H1 (cell line): ENCODE measurements around the gene NBAS. TPM values are rescaled to one million over a fixed set of nuclear protein-coding genes. Genes with fewer than 3 reads are reported as not detected.

Experiments used
- CTCF ChIA-PET: fragments of 300-600 bp; sonication (Branson Sonifier 250); formaldehyde crosslinking; loops from one replicate; lab custom pipeline; 2021; ENCODE audit not compliant: partially characterized antibody; lab: Charles Lee
- POLR2A ChIA-PET: fragments of 300-600 bp; sonication (Branson Sonifier 250); formaldehyde crosslinking; loops from one replicate; lab custom pipeline; 2021; ENCODE audit warnings: inconsistent platforms; ENCODE audit not compliant: partially characterized antibody; lab: Charles Lee
- DNase-seq, 2 experiments: peaks; one replicate each; pipeline versions ENCODE4 v3.0.0 to v3.0.0-alpha.2; 2010 to 2022; ENCODE audit warnings: low spot score in 2 of 2, low read depth in 1 of 2, mixed read lengths in 1 of 2
- FAIRE-seq: peaks from 2 replicates; lab custom pipeline; 2011; peaks lifted over from hg19 to GRCh38; lab: Jason Lieb, UNC
- H2AFZ ChIP-seq: 2 replicates; pipeline ENCODE4 v1.8.1; 2012; ENCODE audit warnings: low read length, inconsistent platforms
- H2AK5ac ChIP-seq: 2 replicates; pipeline ENCODE4 v1.6.1; 2013; ENCODE audit warnings: low read depth, low read length
- H2BK120ac ChIP-seq: replicated peaks from 2 replicates; pipeline ENCODE3; 2013; ENCODE audit warnings: low read depth, low read length, inconsistent platforms
- H2BK12ac ChIP-seq: 2 replicates; pipeline ENCODE4 v1.6.1; 2013; ENCODE audit warnings: low read depth, low read length
- H2BK15ac ChIP-seq: 2 replicates; pipeline ENCODE4 v1.6.1; 2013; ENCODE audit warnings: low read length
- H2BK20ac ChIP-seq: 2 replicates; pipeline ENCODE4 v1.6.1; 2013; ENCODE audit warnings: low read length
- H2BK5ac ChIP-seq: 2 replicates; pipeline ENCODE4 v1.6.1; 2013; ENCODE audit warnings: low read depth, low read length
- H3K14ac ChIP-seq: 2 replicates; pipeline ENCODE4 v1.6.1; 2013; ENCODE audit warnings: inconsistent platforms; ENCODE audit not compliant: insufficient read length
- H3K18ac ChIP-seq: 2 replicates; pipeline ENCODE4 v1.6.1; 2013; ENCODE audit warnings: low read length; ENCODE audit errors: extremely low read depth
- H3K23ac ChIP-seq: 2 replicates; pipeline ENCODE4 v1.6.1; 2013; ENCODE audit warnings: inconsistent platforms; ENCODE audit not compliant: insufficient read length
- H3K23me2 ChIP-seq: 2 replicates; pipeline ENCODE4 v1.6.1; 2013; ENCODE audit warnings: low read depth, low read length
- H3K27ac ChIP-seq: 2 replicates; pipeline ENCODE4 v1.6.1; 2011; ENCODE audit warnings: low read depth, low read length, inconsistent platforms
- H3K27me3 ChIP-seq, 4 experiments: replicated peaks in 1 of 4; 1 replicate in 1 of 4; 2 replicates in 3 of 4; pipeline versions ENCODE4 v1.6.1 to v1.8.1; 2011 to 2013; ENCODE audit warnings: low read length in 3 of 4, mild to moderate bottlenecking in 3 of 4, inconsistent platforms in 2 of 4, mixed read lengths in 2 of 4, moderate library complexity in 1 of 4; ENCODE audit not compliant: control insufficient read depth in 3 of 4, insufficient read depth in 3 of 4; ENCODE audit errors: extremely low read depth in 1 of 4
- H3K36me3 ChIP-seq, 4 experiments: 2 replicates each; pipeline versions ENCODE4 v1.6.1 to v1.8.1; 2011 to 2013; ENCODE audit warnings: mild to moderate bottlenecking in 4 of 4, low read length in 3 of 4, moderate library complexity in 2 of 4, control low read depth in 1 of 4, inconsistent platforms in 1 of 4; ENCODE audit not compliant: insufficient read depth in 4 of 4, control insufficient read depth in 2 of 4
- H3K4ac ChIP-seq: replicated peaks from 2 replicates; pipeline ENCODE3; 2013; ENCODE audit warnings: low read length, low read depth, mixed read lengths, inconsistent platforms; ENCODE audit not compliant: insufficient read length
- H3K4me1 ChIP-seq, 4 experiments: replicated peaks in 1 of 4; 1 replicate in 1 of 4; 2 replicates in 3 of 4; pipeline versions ENCODE4 v1.6.1 to v1.8.1; 2011 to 2013; ENCODE audit warnings: low read length in 3 of 4, inconsistent platforms in 2 of 4, mixed read lengths in 1 of 4; ENCODE audit not compliant: insufficient read depth in 4 of 4, control insufficient read depth in 3 of 4
- H3K4me2 ChIP-seq, 2 experiments: 2 replicates each; pipeline versions ENCODE4 v1.6.1 to v1.8.1; 2011 to 2013; ENCODE audit warnings: low read depth in 2 of 2, low read length in 2 of 2, control low read depth in 1 of 2, inconsistent platforms in 1 of 2, mild to moderate bottlenecking in 1 of 2; ENCODE audit not compliant: insufficient read depth in 1 of 2
- H3K4me3 ChIP-seq, 4 experiments: fragments of 200-600, 300-600 bp in 1 of 4; sonication (generic), shearing (Covaris generic), sonication (Bioruptor Twin) in 1 of 4; 2 replicates each; pipeline versions ENCODE4 v1.5.1 to v1.8.1; 2011 to 2016; ENCODE audit warnings: low read length in 4 of 4, low read depth in 3 of 4, control low read depth in 2 of 4, inconsistent platforms in 2 of 4, mild to moderate bottlenecking in 2 of 4, mixed read lengths in 1 of 4, moderate library complexity in 1 of 4; ENCODE audit not compliant: insufficient read depth in 2 of 4; ENCODE audit errors: extremely low read depth in 1 of 4
- H3K56ac ChIP-seq: replicated peaks from 2 replicates; pipeline ENCODE3; 2013; ENCODE audit warnings: low read depth, mild to moderate bottlenecking, mixed read lengths, low read length, inconsistent platforms; ENCODE audit not compliant: insufficient read length
- H3K79me1 ChIP-seq: 2 replicates; pipeline ENCODE4 v1.6.1; 2013; ENCODE audit warnings: low read depth, low read length, control low read depth
- H3K79me2 ChIP-seq, 2 experiments: 2 replicates each; pipeline versions ENCODE4 v1.6.1 to v1.8.1; 2012 to 2013; ENCODE audit warnings: low read length in 2 of 2, mild to moderate bottlenecking in 2 of 2, inconsistent platforms in 1 of 2; ENCODE audit not compliant: insufficient read depth in 2 of 2, control insufficient read depth in 1 of 2
- H3K9ac ChIP-seq, 4 experiments: replicated peaks in 1 of 4; 1 replicate in 1 of 4; 2 replicates in 3 of 4; pipeline versions ENCODE4 v1.6.1 to v1.8.1; 2011 to 2013; ENCODE audit warnings: low read depth in 3 of 4, low read length in 3 of 4, control low read depth in 2 of 4, mild to moderate bottlenecking in 2 of 4, moderate library complexity in 2 of 4, inconsistent platforms in 1 of 4; ENCODE audit errors: extremely low read depth in 1 of 4
- H3K9me3 ChIP-seq, 2 experiments: 2 replicates each; pipeline versions ENCODE4 v1.6.1 to v1.8.1; 2012 to 2013; ENCODE audit warnings: mild to moderate bottlenecking in 2 of 2, moderate library complexity in 2 of 2, control low read depth in 1 of 2, inconsistent platforms in 1 of 2, low read depth in 1 of 2, low read length in 1 of 2, mixed read lengths in 1 of 2; ENCODE audit not compliant: insufficient read depth in 2 of 2
- H4K20me1 ChIP-seq, 2 experiments: replicated peaks in 1 of 2; 2 replicates each; pipeline versions ENCODE3 to v1.8.1; 2011 to 2013; ENCODE audit warnings: inconsistent platforms in 2 of 2, low read length in 2 of 2, mild to moderate bottlenecking in 1 of 2; ENCODE audit not compliant: insufficient read depth in 2 of 2, control insufficient read depth in 1 of 2
- H4K5ac ChIP-seq: 2 replicates; pipeline ENCODE4 v1.6.1; 2013; ENCODE audit warnings: low read length, low read depth, mixed read lengths, inconsistent platforms; ENCODE audit not compliant: insufficient read length
- H4K8ac ChIP-seq: 2 replicates; pipeline ENCODE4 v1.8.0; 2013; ENCODE audit warnings: mild to moderate bottlenecking, moderate library complexity, low read length, inconsistent platforms; ENCODE audit not compliant: insufficient read depth; ENCODE audit errors: extremely low read depth
- H4K91ac ChIP-seq: replicated peaks from 2 replicates; pipeline ENCODE3; 2013; ENCODE audit warnings: low read length, mixed read lengths, inconsistent platforms; ENCODE audit not compliant: insufficient read length
- ASH2L ChIP-seq: fragments of 200-600, 300-600 bp; sonication (generic); IDR thresholded peaks from one replicate; pipeline ENCODE4 v1.7.1; 2017; ENCODE audit warnings: low read length
- CREB1 ChIP-seq: IDR thresholded peaks from 2 replicates; pipeline ENCODE4 v1.6.1; 2012; ENCODE audit warnings: inconsistent platforms
- CTCF ChIP-seq, 3 experiments: IDR thresholded peaks; 1 replicate in 2 of 3; 2 replicates in 1 of 3; pipeline versions ENCODE4 v1.5.1 to v1.6.1; 2011; ENCODE audit warnings: low read length in 3 of 3, mild to moderate bottlenecking in 3 of 3, inconsistent platforms in 2 of 3, low read depth in 1 of 3, moderate library complexity in 1 of 3; ENCODE audit not compliant: insufficient read depth in 1 of 3; ENCODE audit errors: control extremely low read depth in 1 of 3
- GTF2F1 ChIP-seq: IDR thresholded peaks from 2 replicates; pipeline ENCODE4 v1.6.1; 2012; ENCODE audit warnings: low read depth, low read length, improper control_type of control experiment, borderline replicate concordance
- JUND ChIP-seq: IDR thresholded peaks from 2 replicates; pipeline ENCODE4 v1.6.1; 2011; ENCODE audit warnings: mild to moderate bottlenecking, improper control_type of control experiment, low read length
- MAX ChIP-seq: IDR thresholded peaks from 2 replicates; pipeline ENCODE4 v1.6.1; 2012; ENCODE audit warnings: inconsistent platforms
- RAD21 ChIP-seq, 2 experiments: IDR thresholded peaks in 1 of 2; conservative IDR thresholded peaks in 1 of 2; 2 replicates each; pipeline ENCODE4 v1.6.1; 2011; ENCODE audit warnings: low read depth in 2 of 2, low read length in 2 of 2, improper control_type of control experiment in 1 of 2, inconsistent platforms in 1 of 2, mild to moderate bottlenecking in 1 of 2, moderate library complexity in 1 of 2
- SIRT6 ChIP-seq: IDR thresholded peaks from one replicate; pipeline ENCODE4 v1.7.1; 2012; ENCODE audit warnings: low read length, inconsistent platforms
- SRF ChIP-seq: IDR thresholded peaks from 2 replicates; pipeline ENCODE4 v1.6.1; 2011; ENCODE audit warnings: mild to moderate bottlenecking, low read depth, low read length, moderate library complexity
- WGBS, 2 experiments: shearing (Covaris generic) in 1 of 2; methylation state at CpG; one replicate each; pipeline versions ENCODE4 v1.1.6 to v1.1.7; 2013 to 2015; ENCODE audit warnings: low lambda C conversion rate in 2 of 2, mixed read lengths in 2 of 2, inconsistent platforms in 1 of 2, low coverage in 1 of 2, missing lambda C conversion rate in 1 of 2; ENCODE audit not compliant: insufficient replicate concordance in 2 of 2, insufficient coverage in 1 of 2, insufficient read length in 1 of 2; ENCODE audit errors: extremely low coverage in 1 of 2, missing lambda C conversion rate in 1 of 2; 5-methylcytosine and 5-hydroxymethylcytosine counted together
- polyA plus RNA-seq, 7 experiments: library from polyadenylated mRNA; depleted of rRNA in 3 of 7; stranded (reverse) in 5 of 7; unstranded in 2 of 7; fragments of >200 nt in 5 of 7; fragments of 200-250 nt in 2 of 7; gene quantifications; 1 replicate in 5 of 7; 2 replicates in 1 of 7; 4 replicates in 1 of 7; pipeline versions ENCODE4 v1.2.1 to v1.2.3, GENCODE V29; 2011 to 2013; ENCODE audit warnings: missing spikeins in 2 of 7, mixed read lengths in 2 of 7
- total RNA-seq: library from RNA; stranded (reverse); fragmentation: NEBNext Ultra II Directional; extraction: Animal tissue kit (Norgen Biotek cat#: 25700); gene quantifications from 2 replicates; pipeline ENCODE4 v1.2.1, GENCODE V29; 2021
- TF ChIP-seq, protein P1 (sequence below): IDR thresholded peaks from 2 replicates; pipeline ENCODE4 v1.6.1; 2012; ENCODE audit warnings: low read length, inconsistent platforms

NBAS gene
- total and polyA plus RNA-seq, 2 of the 8 experiments (the other 6 are each of a cell fraction or from before 2014, with no cell fraction given), result 19.6 to 34.8 TPM

GRCh38 chr2:15372019-15372418 lies 189.1 kb downstream of the NBAS start:
- Histone ChIP-seq H3K27me3 (no peaks in the 10 kb centered on the region), H3K9ac (no peak overlapping the region), H3K9me3 (no peaks in the 10 kb centered on the region), H3K23me2 (no peaks in the 10 kb centered on the region), H3K56ac (no peak overlapping the region), H4K91ac (no peak overlapping the region), H2BK15ac (no peak overlapping the region), H4K20me1 (no peaks in the 10 kb centered on the region), H4K8ac (no peak overlapping the region), H3K18ac (no peak overlapping the region), H3K4me3 (no peak overlapping the region), H2AFZ (no peak overlapping the region), H2BK20ac (no peak overlapping the region), H3K36me3 (no peaks in the 10 kb centered on the region; a peak in 1 of 8 replicates), H2BK5ac (no peak overlapping the region), H2BK120ac (no peak overlapping the region), H3K23ac (no peak overlapping the region), H4K5ac (no peak overlapping the region), H3K14ac (no peak overlapping the region), H2AK5ac (no peak overlapping the region), H3K79me2 (no peaks in the 10 kb centered on the region), H3K4me2 (no peak overlapping the region), H3K27ac (no peak overlapping the region), H3K4me1 (peaks cover 0 to 7% (median 3%) of the 10 kb centered on the region in 4 experiments; a peak in 4 of 7 replicates), H3K79me1 (no peaks in the 10 kb centered on the region), H3K4ac (no peak overlapping the region), H2BK12ac (no peak overlapping the region)
- ChIA-PET CTCF (no interaction called here), POLR2A (no interaction called here)
- FAIRE-seq (no peak), DNase-seq (no peak)
- WGBS, 2 experiments, result 92% methylated on average over 1 of the region's 1 CpG; no CpG with 5 or more reads in 1 of the 2 experiments
- TF ChIP-seq ASH2L (no peak), CREB1 (no peak), RAD21 (IDR thresholded peaks at IDR 0.05 in 1 of 2, conservative IDR thresholded peaks at IDR 0.05 in 1 of 2; ENCODE audit: low read depth in 2 of 2, low read length in 2 of 2) (no peak), CTCF (IDR thresholded peaks at IDR 0.05; ENCODE audit: control extremely low read depth in 1 of 3, insufficient read depth in 1 of 3, low read depth in 1 of 3, low read length in 3 of 3) (no peak), MAX (no peak), SRF (no peak), SIRT6 (no peak), JUND (no peak), GTF2F1 (no peak)
- TF ChIP-seq, protein P1, sequence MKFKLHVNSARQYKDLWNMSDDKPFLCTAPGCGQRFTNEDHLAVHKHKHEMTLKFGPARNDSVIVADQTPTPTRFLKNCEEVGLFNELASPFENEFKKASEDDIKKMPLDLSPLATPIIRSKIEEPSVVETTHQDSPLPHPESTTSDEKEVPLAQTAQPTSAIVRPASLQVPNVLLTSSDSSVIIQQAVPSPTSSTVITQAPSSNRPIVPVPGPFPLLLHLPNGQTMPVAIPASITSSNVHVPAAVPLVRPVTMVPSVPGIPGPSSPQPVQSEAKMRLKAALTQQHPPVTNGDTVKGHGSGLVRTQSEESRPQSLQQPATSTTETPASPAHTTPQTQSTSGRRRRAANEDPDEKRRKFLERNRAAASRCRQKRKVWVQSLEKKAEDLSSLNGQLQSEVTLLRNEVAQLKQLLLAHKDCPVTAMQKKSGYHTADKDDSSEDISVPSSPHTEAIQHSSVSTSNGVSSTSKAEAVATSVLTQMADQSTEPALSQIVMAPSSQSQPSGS, result no peak
